HG03139 (cell line): Measurements from ENCODE around the gene RNU5B-1.
"Not testable (repeated sequence)": the region's sequence is repeated elsewhere in the genome, so short reads cannot be mapped to it uniquely, and the experiment has no call there.

Experiments used
- ATAC-seq: cut with Tn5 transposase; IDR thresholded peaks from one replicate; pipeline ENCODE4 v1.9.1; 2021; ENCODE audit not compliant: unreplicated experiment

RNU5B-1 gene

GRCh38 chr15:65304381-65305149, at the start of gene RNU5B-1:
RNU5B-1 (plus strand) TSS chr15:65304677.
- peak; percentile 48 for ATAC-seq

DNA sequence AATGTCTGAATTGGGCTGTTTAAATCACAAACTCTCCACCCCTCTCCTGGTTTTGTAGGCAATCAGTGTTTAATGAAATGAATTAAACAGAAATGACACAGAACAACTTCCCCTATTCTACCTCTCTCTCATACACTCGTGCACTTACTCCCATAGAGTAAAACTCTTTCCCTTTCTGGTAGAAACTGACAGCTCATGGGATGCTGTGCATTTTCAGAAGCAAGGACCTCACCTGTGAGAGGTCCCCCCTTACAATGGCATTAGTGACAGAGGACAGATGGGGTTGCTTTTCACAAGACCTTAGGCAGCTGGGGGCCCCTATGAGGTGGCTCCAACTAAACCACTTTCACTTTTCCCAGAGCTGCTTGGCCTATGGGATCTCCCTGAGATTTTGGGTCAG, 49.7 kb upstream of the RNU5B-1 start:
- no peak for ATAC-seq

DNA sequence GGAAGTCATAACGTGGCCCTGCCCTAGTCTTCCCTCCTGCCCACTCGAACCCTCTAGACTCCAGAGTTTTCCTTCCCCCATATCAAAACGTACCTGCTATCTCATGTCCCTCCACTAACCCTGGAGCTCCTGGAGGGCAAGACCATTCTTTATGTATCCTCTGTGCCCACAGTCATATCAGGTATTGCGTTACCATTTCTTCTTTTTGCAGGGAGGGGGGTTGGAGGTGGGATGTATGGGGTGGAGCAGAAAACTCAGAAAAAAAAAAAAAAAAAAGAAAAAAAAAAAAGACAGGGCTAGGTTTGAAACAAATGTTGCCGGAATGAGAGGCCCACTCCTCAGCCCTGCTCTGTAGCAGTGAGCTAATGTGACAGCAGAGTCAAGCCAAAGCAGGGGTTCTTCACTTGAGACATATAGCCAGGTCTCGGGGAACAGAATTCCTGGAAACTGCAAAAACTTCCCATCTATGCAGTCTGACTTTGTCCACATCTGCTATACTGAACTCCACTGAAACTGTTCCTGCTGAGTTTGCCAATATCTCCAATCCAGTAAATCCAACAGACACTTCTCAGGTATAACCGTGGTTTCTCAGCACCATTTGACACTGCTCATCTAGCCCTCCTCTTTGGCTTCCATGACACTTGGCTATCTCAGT, 48.9 kb upstream of the RNU5B-1 start:
- no peak for ATAC-seq

DNA sequence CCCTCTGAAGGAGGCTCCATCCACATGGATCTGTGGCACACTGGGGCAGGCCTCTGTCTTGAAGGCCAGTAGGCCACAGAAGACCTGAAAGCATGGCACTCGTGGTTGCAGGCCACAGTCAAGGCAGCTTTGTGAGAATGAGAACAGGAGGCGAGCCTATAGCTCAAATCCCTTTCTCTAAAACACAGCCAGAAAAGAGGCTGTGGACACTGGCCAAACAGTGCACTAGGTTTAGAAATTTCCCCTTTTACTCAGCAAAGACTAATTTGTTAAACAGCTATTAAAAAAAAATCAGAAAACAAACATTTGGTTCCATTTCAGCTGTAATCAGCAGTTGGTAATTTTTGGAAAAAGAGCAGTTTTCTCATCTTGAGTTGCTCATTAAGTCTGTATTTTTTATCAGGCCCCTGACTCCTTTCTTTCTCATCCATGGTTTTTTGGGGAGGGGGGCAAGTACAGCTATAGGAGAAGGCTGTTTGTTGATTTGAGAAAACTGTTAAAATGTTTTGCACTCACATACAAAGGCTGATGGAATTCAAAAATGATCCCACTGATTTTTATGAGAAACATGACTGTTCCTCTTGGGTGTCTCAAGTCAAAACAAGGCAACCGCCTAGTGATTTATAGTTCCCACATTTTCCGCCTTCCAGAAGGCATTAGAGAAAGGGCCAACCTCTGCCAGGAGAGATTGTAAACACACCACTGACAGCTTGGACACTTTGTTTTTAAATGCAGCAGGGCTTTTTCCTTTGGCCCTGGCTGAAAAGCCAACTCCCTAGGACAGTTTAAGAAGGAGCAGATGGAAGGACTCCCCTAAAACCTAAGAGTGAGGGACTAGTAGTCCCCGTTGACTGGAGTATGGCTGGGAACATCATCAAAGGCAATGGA, 45.9 kb upstream of the RNU5B-1 start:
- no peak for ATAC-seq

DNA sequence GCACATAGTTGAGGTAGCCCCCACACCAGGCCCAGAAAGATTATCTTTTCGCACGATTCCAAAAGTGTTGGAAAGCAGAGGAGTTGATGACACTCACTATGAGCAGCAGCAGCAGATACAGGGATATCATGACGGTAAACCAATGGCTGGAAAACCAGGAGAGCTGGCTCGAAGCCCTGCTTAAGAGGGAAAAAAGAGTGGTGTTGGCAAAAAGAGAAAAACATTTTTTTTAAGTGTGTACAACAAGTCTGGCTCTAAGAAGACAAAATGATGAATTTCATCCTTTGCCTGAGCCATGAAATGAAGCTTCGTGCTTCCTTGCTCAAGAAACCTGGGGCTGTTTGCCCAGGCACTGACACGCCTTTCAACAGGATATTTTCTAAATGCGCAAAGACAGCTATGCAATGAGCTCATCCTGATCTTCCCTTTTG, 45.1 kb upstream of the RNU5B-1 start:
- no peak for ATAC-seq

GRCh38 chr15:65260968-65261367, 43.5 kb upstream of the RNU5B-1 start:
- ATAC-seq = no peak

GRCh38 chr15:65263313-65263712, 41.2 kb upstream of the RNU5B-1 start:
- no peak for ATAC-seq

DNA sequence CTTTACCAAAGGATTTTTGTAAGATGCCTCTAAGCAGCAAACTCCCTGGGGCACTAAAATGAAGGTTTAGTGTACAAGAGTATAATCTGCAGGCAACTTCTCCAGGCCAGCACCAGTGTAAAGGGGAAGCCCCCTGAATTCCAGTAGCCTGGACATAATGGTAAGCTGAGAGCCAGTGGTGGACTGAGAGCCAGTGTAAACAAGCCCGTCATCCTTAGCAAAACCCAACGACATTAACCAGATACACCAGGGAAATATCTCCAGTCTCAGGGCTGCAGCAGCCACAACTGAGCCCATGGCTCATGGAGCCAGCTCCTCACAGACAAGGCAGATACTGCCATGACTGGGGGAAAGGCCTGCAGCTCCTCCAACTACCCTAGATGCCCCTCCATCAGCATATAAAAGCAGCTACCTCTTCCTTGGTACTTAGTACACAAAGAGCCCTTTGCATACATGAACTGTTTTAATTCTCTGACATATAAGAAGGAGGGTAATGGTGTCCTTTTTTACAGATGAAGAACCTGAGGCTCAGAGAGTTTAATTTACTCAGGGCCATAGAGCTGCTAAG, 39.5 kb upstream of the RNU5B-1 start:
- ATAC-seq = no peak

DNA sequence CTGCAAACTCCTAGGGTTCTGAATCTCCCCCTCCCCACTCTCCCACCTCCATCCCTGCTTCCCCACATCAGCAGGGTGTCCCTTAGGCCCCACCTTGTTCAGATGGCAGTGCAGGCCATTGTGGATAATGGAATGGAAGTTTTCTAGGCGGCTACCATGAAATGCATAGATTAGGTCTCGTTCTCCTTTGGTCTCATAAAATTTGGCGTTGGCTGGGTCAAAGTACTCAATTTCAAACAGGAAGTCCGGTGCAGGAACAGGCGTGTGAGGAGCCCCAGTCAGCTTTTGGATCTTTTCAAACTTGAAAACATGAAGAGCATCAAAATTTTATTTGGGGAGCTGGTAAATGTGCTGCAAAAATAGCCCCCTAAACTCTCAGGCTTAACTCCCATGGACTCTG, 38.0 kb upstream of the RNU5B-1 start:
- no peak for ATAC-seq

DNA sequence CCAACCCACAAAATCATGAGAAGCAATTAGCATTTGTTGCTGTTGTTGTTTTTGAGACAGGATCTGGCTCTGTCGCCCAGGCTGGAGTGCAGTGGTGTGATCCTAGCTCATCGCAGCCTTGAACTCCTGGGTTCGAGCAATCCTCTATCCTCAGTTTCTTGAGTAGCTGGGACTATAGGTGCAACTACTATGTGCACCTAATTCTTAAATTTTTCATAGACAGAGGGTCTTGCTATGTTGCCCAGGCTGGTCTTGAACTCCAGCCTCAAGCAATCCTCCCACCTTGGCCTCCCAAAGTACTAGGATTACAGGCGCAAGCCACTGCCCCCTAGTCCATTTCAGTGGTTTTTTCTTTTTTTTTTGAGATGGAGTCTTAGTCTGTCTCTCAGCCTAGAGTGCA, 36.1 kb upstream of the RNU5B-1 start:
- no peak for ATAC-seq

GRCh38 chr15:65270811-65271545, 33.5 kb upstream of the RNU5B-1 start:
- ATAC-seq = not testable (repeated sequence)

DNA sequence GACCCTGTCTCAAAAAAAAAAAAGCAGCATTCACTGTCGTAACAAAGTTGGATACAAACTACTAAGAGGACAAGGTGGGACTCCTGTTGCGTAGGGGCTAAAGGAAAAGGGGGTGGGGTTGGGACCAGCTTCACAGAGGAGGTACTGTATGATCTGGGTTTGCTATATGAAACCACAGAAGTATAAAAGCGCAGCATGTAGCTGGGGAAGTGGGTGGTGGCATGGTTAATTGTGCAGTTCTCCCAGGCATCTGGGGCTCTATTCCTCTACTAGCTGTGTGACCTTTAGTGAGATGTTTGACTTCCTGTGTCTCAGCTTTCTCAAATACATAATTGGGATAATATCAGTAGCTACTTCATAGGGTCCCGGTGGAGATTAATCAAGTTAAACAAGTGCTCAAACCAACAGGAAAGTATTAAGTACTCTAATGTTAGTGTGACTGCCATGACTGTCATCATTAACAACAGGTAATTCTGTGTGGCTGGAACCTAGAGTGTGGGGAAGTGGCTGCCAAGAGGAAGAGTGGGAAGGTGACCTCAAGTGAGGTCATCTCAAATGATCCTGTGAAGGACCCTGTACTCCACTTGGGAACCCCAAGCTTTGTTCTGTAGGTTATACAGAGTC, 29.3 kb upstream of the RNU5B-1 start:
- ATAC-seq = no peak

DNA sequence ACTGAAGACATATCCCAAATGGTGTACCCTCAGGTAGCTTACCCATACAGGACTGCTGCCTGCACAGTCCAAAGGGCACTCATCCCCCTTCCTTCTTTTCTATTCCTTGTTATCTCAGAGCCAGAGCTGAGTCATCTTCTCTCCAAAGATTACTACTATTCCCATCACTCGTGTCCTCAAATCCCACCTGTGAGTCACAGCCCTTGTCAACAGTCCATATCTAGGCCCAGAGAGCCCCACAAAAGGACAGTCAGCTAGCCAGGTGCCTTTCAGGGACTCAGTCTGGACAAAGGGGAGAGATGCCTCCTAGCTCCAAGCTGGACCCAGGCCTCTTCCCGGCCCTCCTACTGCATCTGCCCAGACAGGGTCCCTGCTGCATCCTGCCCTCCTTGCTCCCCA, 28.8 kb upstream of the RNU5B-1 start:
- no peak for ATAC-seq

- ATAC-seq = no peak
These were observed 27.5 kb upstream of the RNU5B-1 start for GRCh38 chr15:65277015-65277414.

DNA sequence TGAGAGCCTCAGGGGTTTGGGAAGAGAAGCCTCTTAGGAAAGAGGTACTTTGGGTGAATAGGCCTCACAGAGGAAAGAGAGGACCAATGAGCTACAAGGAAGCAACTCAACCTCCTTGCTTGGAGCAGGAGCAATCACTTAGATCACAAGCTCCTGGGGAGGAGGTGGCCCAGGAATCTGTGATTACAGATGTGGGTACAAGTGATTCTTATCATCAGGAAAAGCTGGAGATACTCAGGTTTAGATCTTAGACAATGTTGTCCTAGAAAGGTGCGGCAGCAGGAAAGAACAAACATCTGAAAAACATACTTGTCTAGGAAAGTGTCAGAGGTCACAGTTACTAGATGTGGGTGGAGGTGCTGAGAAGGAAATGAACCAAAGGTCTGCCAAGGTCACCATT, 26.0 kb upstream of the RNU5B-1 start:
- ATAC-seq = no peak

- ATAC-seq = no peak
These were observed 19.0 kb upstream of the RNU5B-1 start for GRCh38 chr15:65285291-65286068.

- ATAC-seq = peak; percentile 26
These were observed 18.3 kb upstream of the RNU5B-1 start for GRCh38 chr15:65286069-65286703.

- ATAC-seq = peak; percentile 91
These were observed 17.6 kb upstream of the RNU5B-1 start, which contains the start of gene PARP16 for GRCh38 chr15:65286704-65287519. PARP16 (minus strand) TSS chr15:65286883; CDS start chr15:65286426, 457 bp downstream.
